ENCODE data around the gene PIAS4.
"Not testable (repeated sequence)": the region's sequence is repeated elsewhere in the genome, so short reads cannot be mapped to it uniquely, and the experiment has no call there.

PIAS4 gene, protein sequence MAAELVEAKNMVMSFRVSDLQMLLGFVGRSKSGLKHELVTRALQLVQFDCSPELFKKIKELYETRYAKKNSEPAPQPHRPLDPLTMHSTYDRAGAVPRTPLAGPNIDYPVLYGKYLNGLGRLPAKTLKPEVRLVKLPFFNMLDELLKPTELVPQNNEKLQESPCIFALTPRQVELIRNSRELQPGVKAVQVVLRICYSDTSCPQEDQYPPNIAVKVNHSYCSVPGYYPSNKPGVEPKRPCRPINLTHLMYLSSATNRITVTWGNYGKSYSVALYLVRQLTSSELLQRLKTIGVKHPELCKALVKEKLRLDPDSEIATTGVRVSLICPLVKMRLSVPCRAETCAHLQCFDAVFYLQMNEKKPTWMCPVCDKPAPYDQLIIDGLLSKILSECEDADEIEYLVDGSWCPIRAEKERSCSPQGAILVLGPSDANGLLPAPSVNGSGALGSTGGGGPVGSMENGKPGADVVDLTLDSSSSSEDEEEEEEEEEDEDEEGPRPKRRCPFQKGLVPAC

DNA sequence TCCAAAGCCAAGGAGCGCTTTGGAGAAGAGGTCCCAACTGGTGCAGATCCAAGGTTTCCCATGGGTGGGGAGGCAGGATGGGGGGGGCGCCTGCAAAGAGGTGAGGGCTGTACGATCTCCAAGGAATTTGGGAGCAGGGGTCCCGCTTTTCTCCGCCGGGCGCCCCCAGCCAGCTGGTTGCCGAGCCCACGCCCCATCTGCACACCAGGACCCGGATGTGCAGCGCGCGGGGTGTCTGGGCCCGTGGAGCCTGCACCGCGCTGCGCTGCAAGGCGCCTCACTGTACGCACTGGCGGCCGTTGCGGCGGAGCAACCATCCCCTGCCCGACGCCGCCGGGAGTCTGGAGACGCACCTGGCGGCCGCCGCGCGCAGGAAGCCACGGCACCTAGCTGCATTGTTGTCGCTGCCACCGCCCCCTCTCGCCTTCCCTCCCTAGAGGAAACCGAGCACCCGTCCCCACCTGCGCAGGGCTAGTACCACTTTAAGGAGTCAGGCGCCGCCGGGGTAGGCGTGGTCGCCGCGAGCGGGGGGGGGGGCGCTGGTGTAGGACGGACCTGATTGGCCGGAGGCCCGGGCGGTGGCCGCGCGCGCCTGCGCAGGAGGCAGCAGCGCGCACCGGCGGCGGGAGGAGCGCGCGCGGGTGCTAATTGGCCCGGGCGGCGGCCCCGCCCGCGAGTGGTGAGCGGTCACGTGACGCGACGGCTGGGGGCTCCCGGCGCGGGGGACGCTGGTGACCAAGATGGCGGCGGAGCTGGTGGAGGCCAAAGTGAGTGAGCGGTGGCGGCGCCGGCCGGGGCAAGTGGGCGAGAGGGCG is at the start of gene PIAS4:
Gene PIAS4 (plus strand): TSS at position 716 of the 815 bp plus-strand sequence. CDS start 25 bp downstream, at position 741.
- FAIRE-seq (no peak), DNase-seq (ENCODE audit: low spot score) (peak; percentile 83)

DNA sequence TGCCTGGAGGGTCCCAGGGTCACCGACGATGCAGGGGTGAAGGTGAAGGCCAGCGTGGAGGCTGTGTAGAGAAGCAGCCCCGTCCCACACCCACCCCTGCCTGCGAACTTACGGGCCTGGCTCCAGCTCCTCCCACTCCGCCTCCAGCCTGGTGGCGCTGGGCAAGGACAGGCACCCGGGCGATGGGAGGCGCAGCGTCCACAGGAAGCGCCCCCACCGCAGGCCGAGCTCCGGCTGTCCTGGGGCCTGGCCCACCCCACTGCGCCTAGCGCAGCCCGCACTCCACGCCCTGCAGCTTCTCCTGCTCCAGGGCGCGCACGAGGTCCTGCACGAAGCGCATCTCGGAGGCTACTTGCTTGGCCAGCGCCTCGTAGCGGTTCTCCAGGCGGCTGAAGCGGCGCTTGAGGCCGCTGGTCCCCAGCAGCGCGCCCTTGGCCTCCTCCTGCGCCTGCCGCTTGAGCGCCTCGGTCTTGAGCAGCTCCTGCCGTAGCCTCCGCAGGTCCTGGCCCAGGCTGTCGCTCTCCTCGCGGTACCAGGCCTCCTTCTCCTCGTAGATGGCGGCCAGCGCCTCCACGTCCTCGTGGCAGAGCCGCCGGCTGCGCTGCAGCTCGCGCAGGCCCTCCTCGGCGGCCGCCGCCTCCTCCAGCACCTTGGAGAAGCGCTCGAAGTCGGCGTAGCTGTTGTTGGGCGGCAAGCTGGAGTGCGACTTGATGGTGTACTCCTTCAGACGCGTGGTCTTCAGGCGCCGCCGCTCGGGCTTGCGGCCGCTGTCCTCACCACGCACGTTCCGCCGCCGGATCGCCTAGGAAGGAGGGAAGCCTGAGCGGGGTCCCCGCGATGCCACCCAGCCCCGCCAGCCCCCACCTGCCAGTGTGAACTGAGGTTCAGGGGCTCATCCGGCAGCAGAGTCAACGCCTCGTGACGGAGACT is 48.4 kb upstream of the PIAS4 start:
- no peak for FAIRE-seq
- no peak for DNase-seq (ENCODE audit: low spot score)

DNA sequence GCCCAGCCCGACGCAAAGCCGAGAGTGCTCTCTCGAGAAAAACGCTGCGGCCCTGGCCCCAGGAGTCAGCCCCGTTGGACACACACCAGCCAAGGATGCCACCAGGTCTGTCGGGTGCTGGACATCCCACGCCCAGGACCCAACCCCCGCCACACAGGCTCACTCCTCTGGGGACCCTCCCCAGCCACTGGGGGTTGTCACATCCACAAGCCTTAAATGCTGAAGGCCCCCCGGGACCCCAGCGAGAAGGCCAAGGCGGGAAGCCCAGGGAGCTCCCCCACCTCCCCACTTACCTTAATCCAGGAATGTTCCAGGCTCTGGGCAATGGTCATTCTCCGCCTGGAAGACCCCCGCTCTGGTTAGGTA is 47.8 kb upstream of the PIAS4 start:
- DNase-seq (ENCODE audit: low spot score), result no peak
- no peak for FAIRE-seq

DNA sequence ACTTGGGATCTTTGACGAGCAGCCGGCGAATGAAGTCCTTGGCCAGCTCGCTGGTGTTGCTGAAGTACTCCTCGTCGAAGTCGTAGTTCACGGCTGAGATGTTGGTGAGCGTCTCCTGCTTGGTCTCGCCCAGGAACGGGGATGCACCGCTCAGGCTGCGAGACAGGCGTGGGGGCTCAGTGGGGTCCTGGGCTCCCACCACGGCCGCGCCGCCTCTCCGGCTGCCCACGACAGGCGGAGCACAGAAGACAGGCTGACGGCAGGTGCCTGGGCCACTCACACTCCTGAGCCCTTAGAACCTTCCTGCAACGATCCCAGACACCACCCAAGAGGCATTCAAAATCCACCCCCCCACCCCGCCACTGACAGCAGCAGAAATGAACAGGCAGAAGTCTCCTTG is 46.5 kb upstream of the PIAS4 start:
- no peak for FAIRE-seq
- no peak for DNase-seq (ENCODE audit: low spot score)

DNA sequence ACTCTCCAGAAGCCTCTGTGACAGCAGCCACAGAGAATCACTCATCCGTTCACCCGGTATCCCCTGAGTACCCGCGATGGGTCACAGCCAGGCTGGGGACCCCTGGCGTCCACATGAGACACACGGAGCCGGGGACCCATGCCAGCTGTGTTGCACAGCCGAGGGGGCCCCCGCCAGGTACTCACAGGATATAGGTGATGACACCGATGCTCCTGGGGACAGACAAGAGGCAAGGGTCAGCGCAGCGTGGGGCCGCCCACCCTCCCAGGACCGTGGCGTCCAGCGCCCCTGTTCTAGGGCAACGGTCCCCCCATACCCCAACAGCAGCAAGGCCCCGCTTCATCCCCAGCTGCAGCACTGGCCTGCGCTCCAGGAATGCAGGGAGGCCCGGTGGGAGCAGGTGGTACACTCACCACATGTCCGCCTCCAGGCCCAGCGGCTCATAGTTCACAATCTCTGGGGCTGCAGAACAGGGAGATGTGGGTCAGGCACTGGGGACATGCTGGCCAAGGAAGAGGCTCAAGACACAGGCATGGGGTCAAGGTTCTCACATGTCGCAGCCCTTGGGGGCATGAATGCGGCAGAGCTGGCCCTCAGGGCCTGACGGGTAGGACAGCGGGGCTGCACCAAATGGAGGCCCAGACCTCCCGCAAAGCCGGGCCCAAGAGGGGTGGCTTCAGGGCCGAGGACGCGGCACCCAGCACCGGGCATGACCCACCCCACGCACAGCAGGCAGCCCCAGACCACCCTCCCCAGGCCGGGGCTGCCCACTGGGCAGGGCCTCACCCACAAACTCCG is 43.9 kb upstream of the PIAS4 start:
- DNase-seq (ENCODE audit: low spot score), result no peak
- FAIRE-seq, result no peak

DNA sequence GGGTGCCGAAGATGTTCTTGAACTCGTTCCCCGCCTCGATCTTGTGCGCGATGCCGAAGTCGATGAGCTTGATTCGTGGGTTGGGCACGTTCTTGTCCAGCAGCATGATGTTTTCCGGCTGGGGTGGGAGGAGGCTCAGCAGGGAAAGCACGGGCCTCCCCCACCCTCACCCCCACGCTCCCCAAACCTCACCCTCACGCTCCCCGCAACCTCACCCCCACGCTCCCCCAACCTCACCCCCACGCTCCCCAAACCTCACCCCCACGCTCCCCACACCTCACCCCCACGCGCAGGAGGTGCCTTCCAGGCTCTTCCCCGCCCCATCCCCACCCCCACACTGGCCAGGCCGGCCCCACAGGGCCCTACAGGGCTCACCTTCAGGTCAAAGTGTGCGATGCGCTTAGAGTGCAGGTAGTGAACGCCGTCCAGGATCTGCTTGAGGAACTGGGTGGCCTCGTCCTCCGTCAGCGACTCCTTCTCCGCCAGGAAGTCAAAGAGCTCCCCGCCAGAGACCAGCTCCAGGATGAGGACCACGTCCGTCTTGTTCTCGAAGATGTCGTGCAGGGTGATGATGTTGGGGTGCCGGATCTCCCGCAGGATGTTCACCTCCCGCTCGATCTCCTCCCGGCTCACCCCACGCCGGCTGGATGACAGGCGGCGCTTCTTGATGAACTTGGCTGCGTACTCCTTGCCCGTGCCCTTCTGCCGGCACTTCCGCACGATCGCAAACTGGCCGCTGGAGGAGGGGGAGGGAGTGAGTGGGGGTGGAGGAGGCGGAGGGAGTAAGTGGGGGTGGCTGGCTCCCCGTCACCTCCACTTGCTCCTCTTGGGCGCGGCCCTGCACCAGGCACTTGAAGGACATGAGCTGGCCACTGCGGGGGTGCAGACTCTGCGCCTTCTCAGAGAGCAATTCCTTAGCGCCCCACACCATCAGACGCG is 43.0 kb upstream of the PIAS4 start:
- FAIRE-seq (no peak), DNase-seq (ENCODE audit: low spot score) (no peak)

DNA sequence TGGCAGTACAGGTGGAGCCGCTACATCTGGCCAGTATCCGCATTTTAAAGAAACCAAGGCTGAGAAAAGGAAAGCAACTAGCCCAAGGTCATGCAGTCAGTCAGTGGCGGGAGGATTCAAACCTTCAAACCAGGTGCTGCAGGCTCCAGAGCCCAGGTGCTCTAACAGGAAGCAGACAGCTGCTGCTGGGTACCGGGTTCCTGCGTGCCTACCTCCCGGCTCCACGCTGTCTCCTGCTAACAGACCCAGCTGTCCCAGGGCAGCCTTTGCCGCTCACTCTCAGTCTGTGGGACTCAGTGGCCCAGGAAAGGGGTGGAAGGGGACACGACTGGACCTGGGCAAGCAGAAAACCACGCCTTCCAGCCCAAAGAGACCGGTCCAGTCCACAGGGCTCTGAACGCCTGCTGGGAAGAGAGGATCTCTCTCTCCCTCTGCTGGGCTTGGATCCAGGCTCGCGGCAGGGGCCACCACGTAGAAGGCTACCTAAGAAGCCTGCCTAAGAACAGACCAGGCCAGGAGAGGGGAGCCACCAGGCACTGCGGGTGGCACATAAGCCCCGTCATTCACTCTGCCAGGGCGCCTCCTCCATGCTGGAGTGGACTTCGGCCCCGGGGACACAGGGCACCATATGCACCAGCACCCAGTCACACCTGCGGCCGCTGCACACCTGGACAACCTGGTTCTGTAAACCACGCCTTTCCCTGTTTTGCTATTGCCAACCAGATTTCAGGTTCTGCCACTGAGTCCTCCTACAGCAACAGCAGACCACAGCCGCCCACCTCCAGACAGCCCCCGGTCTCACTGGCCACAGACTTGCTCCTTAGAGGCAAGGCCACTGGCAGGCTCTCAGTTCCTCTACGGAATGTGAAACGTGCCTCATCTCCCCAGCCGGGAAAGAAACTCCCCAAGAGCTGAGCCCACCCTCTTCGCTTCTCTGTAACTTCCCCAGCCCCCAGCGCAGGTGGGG is 41.2 kb upstream of the PIAS4 start:
- FAIRE-seq (no peak), DNase-seq (ENCODE audit: low spot score) (no peak)

DNA sequence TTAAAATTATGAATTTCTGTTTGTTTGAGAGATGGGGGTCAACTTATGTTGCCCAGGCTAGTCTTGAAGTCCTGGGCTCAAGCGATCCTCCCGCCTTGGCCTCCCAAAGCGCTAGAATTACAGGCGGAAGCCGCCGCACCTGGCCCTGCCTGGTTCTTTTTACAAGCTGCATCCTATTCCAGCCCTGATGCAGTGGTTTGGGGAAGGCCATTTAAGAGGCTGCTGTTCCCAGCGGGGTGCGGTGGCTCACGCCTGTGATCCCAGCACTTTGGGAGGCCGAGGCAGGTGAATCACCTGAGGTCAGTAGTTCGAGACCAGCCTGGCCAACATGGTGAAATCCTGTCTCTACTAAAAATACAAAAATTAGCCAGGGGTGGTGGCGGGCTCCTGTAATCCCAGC is 39.6 kb upstream of the PIAS4 start:
- not testable (repeated sequence) for DNase-seq (ENCODE audit: low spot score); FAIRE-seq

DNA sequence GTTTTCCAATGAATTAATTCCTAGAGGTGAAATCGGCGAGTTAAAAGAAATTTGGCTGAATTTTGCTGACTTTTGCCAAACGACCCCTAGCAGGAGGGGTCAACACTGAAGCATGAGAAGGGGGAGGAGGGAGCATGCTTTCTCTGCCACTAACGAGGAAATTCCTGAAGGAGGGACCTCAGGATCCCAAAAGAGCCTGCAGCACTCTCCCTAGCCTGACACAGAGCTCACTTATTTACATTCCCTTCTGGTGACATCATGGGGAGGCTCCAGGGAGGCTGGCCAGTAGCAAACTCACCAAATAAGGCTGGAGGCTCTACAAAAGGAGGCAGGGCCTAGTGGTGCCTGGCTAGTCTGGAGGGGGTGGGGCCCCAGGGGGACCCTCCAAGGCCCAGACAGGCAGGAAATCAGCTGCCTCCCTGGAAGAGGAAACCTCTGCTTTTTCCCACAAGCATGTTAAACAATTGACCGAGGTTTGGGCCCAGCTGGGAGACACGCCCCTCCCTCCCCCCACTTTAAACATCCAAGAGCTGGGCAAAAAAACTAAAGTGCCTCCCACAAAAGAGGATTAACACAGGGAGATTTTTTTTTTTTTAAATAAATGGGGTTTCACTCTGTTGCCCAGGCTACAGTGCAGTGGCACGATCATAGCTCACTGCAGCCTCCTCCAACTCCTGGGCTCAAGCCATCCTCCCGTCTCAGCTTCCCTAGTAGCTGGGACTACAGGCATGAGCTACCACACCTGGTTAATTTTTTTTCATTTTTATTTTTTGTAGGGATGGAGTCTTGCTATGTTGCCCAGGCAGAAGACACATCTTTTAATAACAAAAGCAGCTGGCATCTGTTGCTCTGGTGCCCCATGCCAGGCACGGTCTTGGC is 38.7 kb upstream of the PIAS4 start:
- FAIRE-seq (peak; percentile 91), DNase-seq (ENCODE audit: low spot score) (peak; percentile 99)

DNA sequence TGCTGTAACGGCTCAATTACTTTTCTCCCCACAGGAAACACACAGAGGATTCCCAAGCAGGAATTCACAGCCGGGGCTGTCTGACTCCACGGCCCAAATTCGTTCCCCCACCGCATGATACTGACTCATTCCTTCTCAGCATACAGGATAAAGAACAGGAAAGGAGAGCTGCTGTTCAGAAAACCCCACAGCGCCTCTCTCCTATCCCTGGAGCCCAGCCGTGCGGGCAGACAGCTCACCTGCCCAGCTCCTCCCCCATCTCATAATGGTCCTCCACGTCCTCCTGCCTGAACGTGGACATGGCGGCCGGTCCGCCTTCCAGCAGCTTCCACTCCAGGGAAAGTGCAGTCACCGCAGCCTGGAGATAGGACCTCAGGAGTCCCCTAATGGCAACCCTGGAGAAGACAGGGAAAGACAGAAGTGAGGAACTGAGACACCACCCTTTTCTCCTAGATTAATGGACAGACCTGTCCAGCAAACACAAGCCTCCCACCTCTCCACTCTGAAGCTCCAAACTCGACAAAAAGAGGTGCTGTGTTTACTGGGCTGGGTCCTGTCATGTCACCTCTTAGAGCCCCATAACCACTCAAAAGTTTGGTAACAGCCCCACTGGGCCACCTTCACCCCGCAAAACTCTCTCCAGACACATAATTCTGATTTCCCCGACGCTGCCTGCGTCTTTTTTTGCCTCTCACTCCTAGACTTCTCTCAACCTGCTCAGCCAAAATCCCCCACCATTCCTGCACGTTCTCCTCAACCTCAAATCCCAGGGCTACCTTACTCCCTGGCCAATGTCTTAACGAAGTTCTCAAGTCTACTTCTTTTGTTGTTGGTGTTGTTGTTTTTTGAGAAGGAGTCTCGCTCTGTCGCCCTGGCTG is 37.9 kb upstream of the PIAS4 start:
- FAIRE-seq (peak; percentile 89), DNase-seq (ENCODE audit: low spot score) (peak; percentile 97)

DNA sequence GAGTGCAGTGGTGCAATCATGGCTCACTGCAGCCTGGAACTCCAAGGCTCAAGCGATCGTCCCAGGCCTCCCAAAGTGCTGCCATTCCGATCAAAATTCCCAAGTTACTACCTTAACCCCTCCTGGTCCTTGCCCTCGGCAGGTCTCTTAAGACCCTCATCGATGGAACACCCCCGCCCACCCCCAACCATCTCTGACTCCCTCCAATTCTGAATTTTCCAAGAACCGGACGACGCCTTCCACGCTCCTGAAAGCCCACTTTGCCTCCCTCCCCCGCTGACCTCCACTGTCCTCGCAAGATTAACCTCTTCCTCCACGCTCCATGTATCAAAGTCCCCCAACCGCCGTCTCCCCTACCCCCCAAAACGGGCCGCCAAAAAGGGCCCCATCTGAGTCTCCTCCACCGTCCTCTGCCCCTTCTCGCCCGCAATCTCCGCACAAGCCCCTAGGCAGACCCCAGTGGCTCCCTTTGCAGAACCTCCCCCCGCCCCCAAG is 37.2 kb upstream of the PIAS4 start:
- FAIRE-seq, result no peak
- DNase-seq (ENCODE audit: low spot score), result no peak

DNA sequence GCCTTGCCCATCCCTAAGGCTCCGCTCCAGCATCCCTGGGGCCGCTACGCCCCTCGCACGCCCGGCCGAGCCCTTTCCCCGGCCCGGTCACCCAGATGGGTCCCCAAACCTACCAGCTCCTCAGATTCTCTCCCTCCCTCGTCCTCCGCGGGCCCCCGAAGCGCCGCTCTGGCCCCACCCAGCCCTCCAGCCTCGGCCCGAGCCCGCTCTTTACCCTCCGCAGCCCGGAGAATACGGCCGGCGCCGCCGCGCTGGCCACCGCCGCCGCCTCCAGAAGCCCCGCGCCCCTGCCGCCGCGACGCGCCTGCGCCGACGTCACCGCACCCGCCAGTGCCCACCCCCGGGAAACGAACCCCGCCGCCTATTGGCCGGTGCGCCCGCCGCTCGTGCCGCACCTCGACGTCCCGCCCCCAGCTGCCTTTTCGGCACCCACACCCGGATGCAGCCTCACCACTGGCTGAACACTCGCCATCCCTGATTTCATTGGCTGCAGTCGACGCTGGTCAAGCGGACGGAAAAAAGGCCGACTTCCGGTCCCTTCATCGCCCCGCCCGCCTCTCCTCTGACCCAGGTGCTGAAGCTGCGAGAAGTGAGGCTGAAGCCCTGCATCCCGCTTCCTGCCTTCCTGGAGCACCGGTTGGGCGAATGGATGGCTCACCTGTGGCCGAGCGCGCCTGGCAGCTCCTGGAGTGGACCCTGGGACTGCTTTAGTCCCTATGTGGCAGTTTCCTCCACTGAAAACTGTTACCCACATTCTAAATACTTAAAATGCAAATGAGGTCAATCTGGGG is 36.5 kb upstream of the PIAS4 start, which contains the start of gene DAPK3:
Gene DAPK3 (minus strand): TSS at position 292 of the 791 bp plus-strand sequence. CDS start 1,364 bp downstream, outside the sequence.
- DNase-seq (ENCODE audit: low spot score), result peak; percentile 96
- FAIRE-seq, result peak; percentile 58

DNA sequence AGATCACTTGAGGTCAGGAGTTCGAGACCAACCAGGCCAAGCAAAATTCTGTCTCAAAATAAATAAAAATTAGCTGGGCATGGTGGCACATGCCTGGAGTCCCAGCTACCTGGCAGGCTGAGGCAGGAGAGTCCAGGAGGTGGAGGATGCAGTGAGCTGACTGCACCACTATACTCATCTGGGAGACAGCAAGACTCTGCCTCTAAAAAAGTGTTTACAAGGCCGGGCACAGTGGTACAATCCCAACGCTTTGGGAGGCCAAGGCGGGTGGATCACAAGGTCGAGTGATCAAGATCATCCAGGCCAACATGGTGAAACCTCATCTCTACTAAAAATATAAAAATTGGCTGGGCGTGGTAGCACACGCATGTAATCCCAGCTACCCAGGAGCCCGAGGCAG is 32.4 kb upstream of the PIAS4 start:
- FAIRE-seq, result no peak
- DNase-seq (ENCODE audit: low spot score), result no peak

DNA sequence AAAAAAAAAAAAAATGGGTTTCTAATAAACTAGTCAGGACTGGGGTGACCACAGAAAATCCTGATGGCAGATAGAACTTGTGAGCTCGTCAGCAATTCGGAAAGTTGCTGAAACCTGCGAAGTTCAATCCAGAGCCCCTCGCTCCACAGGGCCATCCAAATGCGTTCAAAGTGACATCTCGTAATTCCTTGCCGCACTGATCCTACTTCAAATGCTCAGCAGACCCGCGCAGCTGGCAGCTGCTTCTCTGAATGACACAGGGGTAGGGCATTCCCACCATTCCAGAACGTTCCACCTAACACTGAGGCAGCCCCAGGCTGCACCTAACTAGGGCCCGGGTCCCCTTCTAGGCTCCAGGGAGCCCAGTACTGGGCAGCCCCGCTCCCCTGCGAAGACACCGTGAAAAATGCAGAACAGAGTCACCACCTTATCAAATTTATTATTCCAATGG is 31.9 kb upstream of the PIAS4 start:
- FAIRE-seq (no peak), DNase-seq (ENCODE audit: low spot score) (no peak)
